Parathyroid adenoma (tissue), 2 donors: ENCODE measurements around the gene SPRY1.
A peak's percentile ranks its signal among the peaks of the same experiment; 100 is the strongest.

ENCODE experiments used
- H2AFZ ChIP-seq: fragments of 300-600 bp; sonication (generic); one replicate; pipeline ENCODE4 v1.7.0; 2017; ENCODE audit warnings: antibody characterized with exemption, mild to moderate bottlenecking
- H3K27ac ChIP-seq: fragments of 300-600 bp; sonication (generic); one replicate; pipeline ENCODE4 v1.7.0; 2017
- H3K27me3 ChIP-seq: fragments of 300-600 bp; sonication (generic); one replicate; pipeline ENCODE4 v1.7.0; 2017; ENCODE audit warnings: low read length; ENCODE audit not compliant: control insufficient read depth, insufficient read depth
- H3K36me3 ChIP-seq: fragments of 300-600 bp; sonication (generic); one replicate; pipeline ENCODE4 v1.7.0; 2017; ENCODE audit warnings: low read length; ENCODE audit not compliant: control insufficient read depth, insufficient read depth
- H3K4me1 ChIP-seq: fragments of 300-600 bp; sonication (generic); one replicate; pipeline ENCODE4 v1.7.0; 2017; ENCODE audit warnings: control low read depth
- H3K4me2 ChIP-seq: fragments of 300-600 bp; sonication (generic); one replicate; pipeline ENCODE4 v1.7.0; 2017; ENCODE audit warnings: low read length
- H3K4me3 ChIP-seq: fragments of 300-600 bp; sonication (generic); one replicate; pipeline ENCODE4 v1.7.0; 2017; ENCODE audit warnings: low read depth, low read length
- H3K79me2 ChIP-seq: fragments of 300-600 bp; sonication (generic); one replicate; pipeline ENCODE4 v1.7.0; 2017; ENCODE audit warnings: control low read depth
- H3K9ac ChIP-seq: fragments of 300-600 bp; sonication (generic); one replicate; pipeline ENCODE4 v1.7.0; 2017; ENCODE audit warnings: mild to moderate bottlenecking
- H3K9me3 ChIP-seq: fragments of 300-600 bp; sonication (generic); one replicate; pipeline ENCODE4 v1.7.0; 2017; ENCODE audit warnings: low read length; ENCODE audit not compliant: control insufficient read depth
- CTCF ChIP-seq: fragments of 300-600 bp; sonication (generic); IDR thresholded peaks from one replicate; pipeline ENCODE4 v1.7.0; 2017; ENCODE audit warnings: antibody characterized with exemption, mild to moderate bottlenecking
- donor health status: primary hyperparathyroidism.

SPRY1 gene

DNA sequence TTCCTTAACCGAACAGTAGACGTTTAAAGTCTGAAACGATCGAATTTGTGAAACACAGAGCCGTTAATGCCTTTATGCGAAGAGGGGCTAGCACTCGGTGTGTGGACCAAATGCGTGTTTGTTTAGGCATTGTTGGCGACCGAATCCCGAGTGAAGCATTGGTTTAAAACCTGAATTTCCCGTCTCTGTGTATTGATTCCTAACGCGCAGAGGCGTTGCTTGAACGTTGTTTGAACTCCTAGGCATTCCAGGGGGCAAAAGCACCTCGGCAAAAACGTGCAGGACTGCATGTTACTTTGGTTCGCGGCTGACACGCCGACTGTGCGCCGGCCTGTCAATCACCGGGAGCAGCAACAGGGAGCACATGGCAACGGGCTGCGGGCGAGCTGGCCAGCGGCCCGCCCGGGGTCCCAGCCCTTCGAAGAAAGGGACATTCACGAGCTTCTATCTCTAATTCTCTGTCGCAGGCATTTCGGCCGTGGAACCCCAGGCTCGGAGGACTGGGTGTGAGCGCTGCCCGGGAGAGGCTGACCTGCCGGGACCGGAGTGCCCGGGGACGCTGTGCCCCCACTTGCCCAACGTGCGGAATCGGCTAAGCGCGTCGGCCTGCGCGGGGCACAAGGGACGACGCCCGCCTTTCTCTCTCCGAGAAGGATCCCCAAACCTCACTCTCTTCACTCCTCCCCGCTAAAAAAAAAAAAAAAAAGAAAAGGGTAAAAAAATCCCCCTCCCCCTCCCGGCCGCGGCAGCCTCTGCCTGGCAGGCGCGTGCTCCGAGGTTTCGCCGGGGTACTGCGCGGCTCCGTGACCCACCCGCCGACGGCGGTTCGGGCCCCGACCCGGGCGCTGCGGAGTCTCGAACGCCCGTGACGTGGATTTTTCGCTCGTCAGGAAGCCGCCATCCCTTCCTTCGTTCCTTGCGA lies 810 bp downstream of the SPRY1 start:
- peak overlapping the region; percentile 86 for H3K27ac ChIP-seq

GRCh38 chr4:123398066-123398852 lies 1.7 kb downstream of the SPRY1 start:
- Histone ChIP-seq H3K9ac (peak overlapping the region; percentile 19), H2AFZ (peak overlapping the region; percentile 84), H3K4me3 (peak overlapping the region; percentile 87), H3K9me3 (no peaks in the 10 kb centered on the region), H3K79me2 (no peaks in the 10 kb centered on the region), H3K4me2 (peak overlapping the region; percentile 90), H3K36me3 (no peaks in the 10 kb centered on the region), H3K27ac (peak overlapping the region; percentile 86), H3K27me3 (no peaks in the 10 kb centered on the region), H3K4me1 (peaks cover 3% of the 10 kb centered on the region)
- TF ChIP-seq CTCF, result peak; percentile 19

More for the DNA sequence above, 810 bp downstream of the SPRY1 start:
- H3K36me3 ChIP-seq, result no peaks in the 10 kb centered on the region
- H3K9me3 ChIP-seq, result no peaks in the 10 kb centered on the region
- H3K27me3 ChIP-seq, result no peaks in the 10 kb centered on the region
- H2AFZ ChIP-seq, result peak overlapping the region; percentile 79
- H3K4me2 ChIP-seq, result peak overlapping the region; percentile 43
- H3K4me3 ChIP-seq, result peak overlapping the region; percentile 87
- H3K4me1 ChIP-seq, result peaks cover 3% of the 10 kb centered on the region
- no peak for TF ChIP-seq CTCF
- no peaks in the 10 kb centered on the region for H3K79me2 ChIP-seq
- no peak overlapping the region for H3K9ac ChIP-seq

- Histone ChIP-seq H3K4me1 (peaks cover 3% of the 10 kb centered on the region), H3K27me3 (no peaks in the 10 kb centered on the region), H3K9ac (peak overlapping the region; percentile 19)
Observed at GRCh38 chr4:123398853-123399626, 2.4 kb downstream of the SPRY1 start.

More at GRCh38 chr4:123398853-123399626, 2.4 kb downstream of the SPRY1 start:
- TF ChIP-seq CTCF, result no peak
- H3K9me3 ChIP-seq, result no peaks in the 10 kb centered on the region
- H3K79me2 ChIP-seq, result no peaks in the 10 kb centered on the region
- H3K4me3 ChIP-seq, result peak overlapping the region; percentile 71
- H3K36me3 ChIP-seq, result no peaks in the 10 kb centered on the region
- peak overlapping the region; percentile 90 for H3K4me2 ChIP-seq
- H2AFZ ChIP-seq, result peak overlapping the region; percentile 84
- H3K27ac ChIP-seq, result peak overlapping the region; percentile 75
